T-helper 2 cell (primary cell): Measurements from ENCODE around the gene ZNF497.
"Not testable (repeated sequence)": the region's sequence is repeated elsewhere in the genome, so short reads cannot be mapped to it uniquely, and the experiment has no call there.

Source experiments
- DNase-seq, 5 experiments: peaks; one replicate each; pipeline versions ENCODE4 v3.0.0 to v3.0.0-alpha.2; 2012 to 2022

ZNF497 gene

DNA sequence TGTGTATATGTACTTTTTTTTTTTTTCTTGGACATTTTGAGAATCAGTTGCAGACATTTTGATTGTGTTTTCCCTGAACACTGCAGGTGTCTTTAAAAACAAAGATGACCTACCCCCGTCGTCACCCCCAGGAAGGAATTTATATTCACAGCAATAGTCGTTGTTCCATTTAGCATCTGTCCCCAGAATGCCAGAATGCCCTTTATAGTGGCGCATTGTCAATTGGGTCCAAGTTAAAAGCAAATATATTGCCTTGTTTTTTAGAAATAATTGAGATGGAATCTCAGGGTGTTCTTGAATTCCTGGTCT lies 31.1 kb upstream of the ZNF497 start:
- DNase-seq = no peak

- no peak for DNase-seq
Observed at GRCh38 chr19:58392945-58393724, 30.6 kb upstream of the ZNF497 start.

DNA sequence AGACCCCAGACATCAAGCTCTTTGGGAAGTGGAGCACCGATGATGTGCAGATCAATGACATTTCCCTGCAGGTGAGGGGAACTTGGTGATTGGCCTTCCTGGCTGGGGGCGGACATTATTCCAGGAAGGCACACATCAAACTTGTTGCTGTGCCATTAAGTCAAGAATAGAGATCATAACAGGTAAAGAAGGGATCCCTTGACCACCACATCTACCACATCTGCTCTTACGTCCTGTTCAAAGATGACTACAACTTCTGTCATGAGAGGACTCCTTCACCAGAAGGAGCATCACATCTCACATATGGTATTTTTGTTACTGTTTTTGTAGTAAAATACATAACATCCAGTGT lies 25.6 kb upstream of the ZNF497 start:
- peak in 1 of 5 experiments; percentile 27 for DNase-seq

DNA sequence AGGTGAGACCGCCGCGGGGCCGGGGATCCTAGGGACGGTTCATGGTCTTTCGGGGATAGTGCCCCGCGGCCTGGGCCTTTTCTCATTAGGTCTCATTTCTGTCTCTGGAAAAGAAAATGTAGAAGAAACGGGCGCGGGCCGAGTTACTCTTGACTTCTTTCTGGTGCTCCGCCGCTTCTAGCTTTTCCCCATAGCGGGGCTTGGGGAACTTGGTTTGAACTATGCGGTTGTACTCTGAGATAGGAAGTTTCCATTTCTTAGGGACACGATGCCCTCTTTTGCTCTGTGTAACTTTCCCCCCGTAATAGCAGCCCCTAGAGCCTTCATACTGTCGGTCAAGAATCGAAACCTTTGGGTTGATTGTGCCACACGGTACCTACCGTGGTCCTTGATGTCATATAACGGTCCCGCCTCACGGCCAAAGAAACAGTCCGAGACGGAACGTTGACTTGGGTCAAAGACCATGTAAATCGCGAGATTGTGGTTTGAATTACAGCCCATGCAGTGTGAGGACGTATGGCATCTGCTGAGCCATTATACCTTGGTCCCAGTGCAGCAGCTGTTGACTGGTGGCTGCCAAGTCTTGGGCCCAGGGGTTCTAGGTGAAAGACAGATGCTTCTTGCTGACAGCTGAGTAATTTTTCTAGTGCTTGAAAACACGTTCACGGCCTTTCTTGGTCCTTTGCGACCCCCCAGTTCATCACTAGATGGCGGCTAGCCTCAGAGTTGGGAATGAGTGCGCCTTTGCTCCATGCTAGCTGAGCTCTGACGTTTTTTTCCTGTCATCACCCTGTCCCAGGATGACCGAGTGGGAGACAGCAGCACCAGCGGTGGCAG lies 25.0 kb upstream of the ZNF497 start:
- DNase-seq = no peak

DNA sequence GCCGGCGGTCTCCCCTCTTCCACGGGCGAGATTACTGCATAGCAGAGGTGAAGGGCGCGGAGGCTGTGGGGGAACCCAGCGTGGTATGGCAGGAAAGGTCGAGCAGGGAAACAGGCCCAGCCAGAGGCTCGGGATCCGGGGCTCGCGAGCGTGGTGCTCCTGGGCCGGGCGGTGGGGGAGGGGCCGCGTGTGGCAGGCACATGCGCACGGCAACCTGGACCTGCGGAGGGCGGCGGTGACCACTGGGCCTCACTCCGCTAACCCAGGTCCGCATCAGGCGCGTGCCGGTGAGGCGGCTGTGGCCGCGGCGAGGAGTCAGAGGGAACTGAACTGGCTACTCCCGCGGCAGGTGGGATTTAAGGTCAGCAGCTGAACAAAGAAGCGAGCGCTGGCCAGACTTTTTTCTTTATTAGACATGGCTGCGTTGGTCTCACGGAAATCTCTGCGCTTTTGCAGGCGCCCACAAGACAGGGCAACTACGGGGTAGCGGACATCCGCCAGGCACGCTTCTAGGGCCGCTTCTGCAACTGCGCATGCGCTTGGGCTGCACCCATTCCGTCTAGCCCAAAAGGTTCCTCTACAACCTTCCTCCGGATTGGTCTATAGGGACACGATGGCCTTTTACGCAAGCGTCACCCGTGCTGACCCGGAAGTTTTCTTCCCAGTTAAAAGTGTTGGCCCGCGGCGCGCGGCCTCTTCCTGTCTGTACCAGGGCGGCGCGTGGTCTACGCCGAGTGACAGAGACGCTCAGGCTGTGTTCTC lies 24.2 kb upstream of the ZNF497 start, which contains the start of gene RPS5:
RPS5 (plus strand) TSS at position 694 of the 762 bp plus-strand sequence. CDS start 869 bp downstream, outside the sequence.
- DNase-seq = peak; percentile 84 to 100 (median 95)

DNA sequence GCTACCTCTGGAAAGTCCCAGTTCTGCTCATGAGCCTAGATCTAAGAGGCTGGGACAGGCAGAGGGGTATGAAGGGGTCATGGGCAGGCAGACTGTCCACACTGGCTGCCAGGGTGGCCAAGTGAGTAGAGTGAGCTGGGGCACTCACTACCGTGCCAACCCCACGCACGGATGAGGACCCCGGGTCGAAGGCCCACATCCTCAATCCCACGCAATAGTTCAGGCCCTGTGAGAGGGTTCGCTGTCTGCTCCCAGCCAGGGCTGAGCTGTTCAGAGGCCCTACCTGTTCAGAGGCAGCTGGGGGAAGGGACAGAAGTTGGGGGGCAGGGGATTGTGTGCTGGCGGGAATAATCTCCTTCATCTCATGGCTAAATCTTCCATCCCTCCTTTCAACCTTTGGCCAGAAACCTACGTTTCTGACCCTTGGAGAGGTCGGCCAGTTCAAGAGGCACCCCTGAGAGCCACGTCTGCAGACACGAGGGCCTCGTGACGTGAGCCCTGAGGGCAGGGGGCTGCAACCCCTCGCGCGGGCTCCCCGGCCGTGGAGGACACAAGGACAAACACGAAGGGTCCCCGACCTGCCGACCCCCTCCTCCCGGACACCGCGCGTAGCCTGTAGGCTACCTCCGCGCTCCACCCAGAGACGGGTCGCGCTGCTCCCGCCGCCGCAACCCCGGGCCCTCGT lies 23.5 kb upstream of the ZNF497 start:
- peak in 1 of 5 experiments; percentile 60 for DNase-seq

DNA sequence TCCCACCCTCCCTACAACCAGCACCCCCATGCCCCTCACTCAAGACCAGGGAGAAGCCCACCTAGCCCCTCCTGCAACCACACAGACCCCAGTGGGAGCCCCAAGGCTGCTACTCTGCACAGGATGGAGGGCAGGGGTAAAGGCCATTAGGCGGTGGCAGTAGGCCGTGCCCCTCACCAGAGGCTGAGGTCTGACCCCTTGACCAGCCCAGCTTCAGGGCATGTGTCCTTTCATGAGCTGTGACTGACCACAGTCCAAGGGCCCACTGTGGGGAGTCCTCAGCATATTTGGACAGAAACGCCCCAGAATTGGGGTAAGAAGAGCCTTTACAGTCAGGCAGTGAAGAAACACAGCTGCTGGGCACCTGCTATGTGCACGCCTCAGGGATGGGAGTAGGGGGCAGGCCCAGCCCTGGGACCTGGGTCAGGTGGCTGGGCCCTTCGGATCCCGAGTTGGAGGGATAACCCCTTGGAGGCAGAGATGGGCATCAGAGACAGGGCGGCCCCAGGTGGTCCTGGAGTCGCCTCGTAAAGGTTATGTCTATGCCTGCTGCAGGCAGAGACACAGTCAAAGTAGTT lies 22.9 kb upstream of the ZNF497 start:
- no peak for DNase-seq

- DNase-seq = no peak
Observed at GRCh38 chr19:58382997-58383603, 20.5 kb upstream of the ZNF497 start.

GRCh38 chr19:58381460-58382212 lies 19.1 kb upstream of the ZNF497 start:
- no peak for DNase-seq

- peak; percentile 92 to 100 (median 97) for DNase-seq
Observed at GRCh38 chr19:58380662-58381459, 18.3 kb upstream of the ZNF497 start, which contains the start of gene ZNF837. ZNF837 (minus strand) TSS chr19:58381030; CDS start chr19:58369332, 11,698 bp downstream.

GRCh38 chr19:58380037-58380661 lies 17.6 kb upstream of the ZNF497 start:
- no peak for DNase-seq

- DNase-seq = no peak
Observed at GRCh38 chr19:58379246-58379645, 16.7 kb upstream of the ZNF497 start.

- DNase-seq = not testable (repeated sequence)
Observed at GRCh38 chr19:58376724-58377123, 14.2 kb upstream of the ZNF497 start.

DNA sequence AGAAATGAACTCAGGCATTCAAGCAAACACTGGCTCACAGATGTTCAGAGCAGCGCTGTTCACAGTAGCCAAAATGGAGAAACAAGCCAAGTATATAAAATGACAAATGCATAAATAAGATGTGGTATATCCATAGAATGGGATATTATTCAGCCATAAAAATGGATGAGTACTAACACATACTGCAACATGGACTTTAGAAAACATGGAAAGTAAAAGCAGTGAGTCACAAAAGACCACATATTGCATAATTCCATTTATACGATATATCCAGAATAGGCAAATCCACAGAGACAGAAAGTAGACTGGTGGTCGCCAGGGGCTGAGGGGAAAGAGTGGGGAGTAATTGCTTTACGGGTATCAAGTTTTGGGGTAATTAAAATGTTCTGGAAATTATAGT lies 11.6 kb upstream of the ZNF497 start:
- DNase-seq = no peak

GRCh38 chr19:58372311-58373133 lies 10.0 kb upstream of the ZNF497 start:
- DNase-seq = no peak

- no peak for DNase-seq
Observed at GRCh38 chr19:58368561-58369360, 6.2 kb upstream of the ZNF497 start.

- no peak for DNase-seq
Observed at GRCh38 chr19:58367698-58368454, 5.3 kb upstream of the ZNF497 start.
